ENCODE measurements around the gene ABHD10. TPM values are rescaled to one million over a fixed set of nuclear protein-coding genes. Genes with fewer than 3 reads are reported as not detected.

Gene ABHD10
- total RNA-seq = 29.4 and 31.8 TPM in 2 replicates

DNA sequence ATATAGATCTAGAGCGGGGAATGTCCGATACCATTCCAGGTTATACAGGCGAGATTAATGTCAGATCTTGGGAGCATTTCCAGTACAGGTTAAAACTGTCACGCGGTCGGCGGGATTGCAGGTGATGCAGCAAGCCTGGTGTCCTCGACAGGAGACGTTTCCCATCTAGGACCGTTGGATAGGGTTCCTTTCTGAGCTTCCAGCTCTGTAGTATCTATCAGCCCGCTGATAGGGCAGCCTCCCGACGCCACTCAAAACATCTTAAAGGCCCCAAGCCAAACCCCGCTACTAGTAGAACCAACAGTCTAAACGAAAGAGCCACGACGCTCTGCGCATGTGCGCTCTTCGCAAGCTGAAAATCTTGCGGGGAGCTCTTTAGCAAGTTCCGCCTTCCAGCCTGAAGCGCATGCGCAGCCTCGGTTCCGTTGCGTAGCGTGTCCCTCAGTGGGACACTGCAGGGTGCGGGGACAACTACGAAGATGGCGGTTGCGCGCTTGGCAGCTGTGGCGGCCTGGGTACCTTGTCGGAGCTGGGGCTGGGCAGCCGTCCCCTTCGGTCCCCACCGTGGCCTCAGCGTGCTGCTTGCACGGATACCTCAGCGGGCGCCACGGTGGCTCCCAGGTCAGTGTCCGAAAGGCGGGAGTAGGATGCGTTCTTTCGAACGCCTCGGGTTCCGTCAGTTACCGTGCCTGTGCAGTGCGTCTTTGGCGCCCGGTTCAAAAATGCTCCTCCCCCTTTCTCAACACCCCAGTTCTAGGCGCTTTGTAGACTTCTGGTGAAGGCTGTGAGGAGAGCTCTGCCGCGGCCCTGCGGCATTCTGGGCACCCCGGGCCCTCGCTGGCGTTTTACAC is at the start of gene ABHD10:
TSS of gene ABHD10 (plus strand) at position 444 of the 851 bp plus-strand sequence. CDS start at position 480, 36 bp downstream.

GRCh38 chr3:111998636-111999483 is 20.0 kb downstream of the ABHD10 start, which contains the start of gene TAGLN3:
TSS of gene TAGLN3 (plus strand) at chr3:111998922. CDS start at chr3:111999423, 501 bp downstream.

GRCh38 chr3:112034436-112034835 is 55.6 kb downstream of the ABHD10 start, which contains the start of gene TMPRSS7:
TSS of gene TMPRSS7 (plus strand) at chr3:112034736. CDS start at chr3:112034846, 110 bp downstream.

Other genes with a start within 250 kb of the ABHD10 start
- 67.3 and 68.1 TPM in 2 replicates for gene PHLDB2, start 119.8 kb upstream of the ABHD10 start, total RNA-seq
- not detected in 2 replicates for gene TAGLN3, start 19.9 kb downstream of the ABHD10 start, total RNA-seq
- gene TMPRSS7, start 55.7 kb downstream of the ABHD10 start, total RNA-seq = not detected in 2 replicates
- 2.1 and 4.0 TPM in 2 replicates for gene C3orf52, start 107.4 kb downstream of the ABHD10 start, total RNA-seq
- not detected in 2 replicates for gene GCSAM, start 154.2 kb downstream of the ABHD10 start, total RNA-seq

All from mammary microvascular endothelial cell (primary cell).